Upper lobe of left lung (tissue), 6 donors: ENCODE results near the gene MVB12B. TPM values are rescaled to one million over a fixed set of nuclear protein-coding genes. Genes with fewer than 3 reads are reported as not detected.

Source experiments
- ATAC-seq, 2 donors: fragments of 200-7000 bp; cut with Tn5 transposase; one replicate each; pipeline ENCODE4 v1.9.1; 2022; ENCODE audit warnings: mild to moderate bottlenecking in 2 of 2, moderate library complexity in 2 of 2; ENCODE audit not compliant: low FRiP score in 2 of 2
- DNase-seq, 2 donors: peaks; one replicate each; pipeline ENCODE4 v3.0.0-alpha.2; 2019 to 2020
- H3K27ac ChIP-seq, 4 donors: fragments of 200-600 bp; sonication (generic); one replicate each; pipeline ENCODE4 v1.5.1; 2016 to 2019
- H3K27me3 ChIP-seq, 4 donors: fragments of 200-600 bp; sonication (generic); one replicate each; pipeline ENCODE4 v1.5.1; 2017 to 2019
- H3K36me3 ChIP-seq, 4 donors: fragments of 200-600 bp; sonication (generic); one replicate each; pipeline ENCODE4 v1.5.1; 2016 to 2019
- H3K4me1 ChIP-seq, 4 donors: fragments of 200-600 bp; sonication (generic); one replicate each; pipeline ENCODE4 v1.5.1; 2018 to 2019
- H3K4me3 ChIP-seq, 4 donors: fragments of 200-600 bp; sonication (generic); one replicate each; pipeline ENCODE4 v1.5.1; 2017 to 2019; ENCODE audit warnings: mild to moderate bottlenecking in 2 of 4, moderate library complexity in 1 of 4
- H3K9me3 ChIP-seq, 4 donors: fragments of 200-600 bp; sonication (generic); one replicate each; pipeline ENCODE4 v1.5.1; 2018 to 2019
- CTCF ChIP-seq, 6 experiments: fragments of 450-650 bp in 4 of 6; fragments of 200-600 bp in 2 of 6; sonication (generic) in 2 of 6; IDR thresholded peaks; one replicate each; pipeline ENCODE4 v1.5.1; 2016 to 2019; ENCODE audit warnings: antibody characterized with exemption in 6 of 6
- EP300 ChIP-seq, 4 donors: sonication (generic); formaldehyde crosslinking; IDR thresholded peaks; one replicate each; pipeline ENCODE4 v1.5.1; 2017; ENCODE audit warnings: antibody characterized with exemption in 4 of 4, control low read depth in 2 of 4
- POLR2A ChIP-seq, 4 donors: fragments of 450-650 bp; IDR thresholded peaks; one replicate each; pipeline ENCODE4 v1.5.1; 2016 to 2017; ENCODE audit warnings: antibody characterized with exemption in 4 of 4, mild to moderate bottlenecking in 2 of 4
- POLR2AphosphoS5 ChIP-seq, 2 donors: sonication (generic); formaldehyde crosslinking; IDR thresholded peaks; one replicate each; pipeline ENCODE4 v1.5.1; 2017; ENCODE audit warnings: antibody characterized with exemption in 2 of 2
- WGBS, 2 donors: methylation state at CpG; one replicate each; pipeline ENCODE4 v1.1.5; 2017 to 2018; 5-methylcytosine and 5-hydroxymethylcytosine counted together
- total RNA-seq, 6 donors: library from RNA; depleted of rRNA in 4 of 6; stranded (reverse); fragments of >200 nt in 4 of 6; gene quantifications; one replicate each; pipeline versions ENCODE4 v1.1.0 to v1.2.1, GENCODE V29; 2016 to 2021
- donor health status: DM: no; HTN: no; CAD: no; lungs with moderate emphysema.
- donor health status: DM: no; HTN: yes; CAD: no; lungs with severe emphysema.

The MVB12B gene
- total RNA-seq, 6 donors from 2014 or later, result 36.7 to 60.7 (median 41.0) TPM

DNA sequence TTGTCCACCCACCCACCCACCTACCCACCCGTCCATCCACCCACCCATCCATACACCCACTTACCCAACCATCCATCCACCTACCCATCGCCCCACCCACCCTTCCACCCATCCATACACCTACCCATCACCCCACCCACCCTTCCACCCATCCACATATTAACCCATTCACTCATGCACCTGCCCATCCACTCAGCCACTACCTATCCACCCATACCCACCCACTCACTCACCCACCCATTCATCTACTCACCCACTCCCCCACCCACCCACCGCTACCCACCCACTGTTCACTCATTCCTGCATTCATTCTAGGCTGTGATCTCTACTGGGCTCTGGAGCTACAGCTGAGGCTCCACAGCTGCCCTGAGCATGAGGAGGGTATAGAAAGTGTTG lies 169.6 kb downstream of the MVB12B start:
- Histone ChIP-seq H3K36me3 (peaks cover 0 to 8% (median 4%) of the 10 kb centered on the region in 4 donors), H3K4me3 (no peak overlapping the region), H3K9me3 (no peaks in the 10 kb centered on the region), H3K27me3 (no peaks in the 10 kb centered on the region), H3K27ac (no peak overlapping the region), H3K4me1 (peaks cover 12 to 35% (median 21%) of the 10 kb centered on the region in 4 donors)
- WGBS, 2 donors, result 89 to 91% methylated on average over 2 to 3 of the region's 3 CpGs
- ATAC-seq, result no peak
- TF ChIP-seq POLR2AphosphoS5 (IDR thresholded peaks at IDR 0.05) (no peak), CTCF (IDR thresholded peaks at IDR 0.05) (no peak), POLR2A (IDR thresholded peaks at IDR 0.05) (no peak), EP300 (IDR thresholded peaks at IDR 0.05) (no peak)
- no peak for DNase-seq

DNA sequence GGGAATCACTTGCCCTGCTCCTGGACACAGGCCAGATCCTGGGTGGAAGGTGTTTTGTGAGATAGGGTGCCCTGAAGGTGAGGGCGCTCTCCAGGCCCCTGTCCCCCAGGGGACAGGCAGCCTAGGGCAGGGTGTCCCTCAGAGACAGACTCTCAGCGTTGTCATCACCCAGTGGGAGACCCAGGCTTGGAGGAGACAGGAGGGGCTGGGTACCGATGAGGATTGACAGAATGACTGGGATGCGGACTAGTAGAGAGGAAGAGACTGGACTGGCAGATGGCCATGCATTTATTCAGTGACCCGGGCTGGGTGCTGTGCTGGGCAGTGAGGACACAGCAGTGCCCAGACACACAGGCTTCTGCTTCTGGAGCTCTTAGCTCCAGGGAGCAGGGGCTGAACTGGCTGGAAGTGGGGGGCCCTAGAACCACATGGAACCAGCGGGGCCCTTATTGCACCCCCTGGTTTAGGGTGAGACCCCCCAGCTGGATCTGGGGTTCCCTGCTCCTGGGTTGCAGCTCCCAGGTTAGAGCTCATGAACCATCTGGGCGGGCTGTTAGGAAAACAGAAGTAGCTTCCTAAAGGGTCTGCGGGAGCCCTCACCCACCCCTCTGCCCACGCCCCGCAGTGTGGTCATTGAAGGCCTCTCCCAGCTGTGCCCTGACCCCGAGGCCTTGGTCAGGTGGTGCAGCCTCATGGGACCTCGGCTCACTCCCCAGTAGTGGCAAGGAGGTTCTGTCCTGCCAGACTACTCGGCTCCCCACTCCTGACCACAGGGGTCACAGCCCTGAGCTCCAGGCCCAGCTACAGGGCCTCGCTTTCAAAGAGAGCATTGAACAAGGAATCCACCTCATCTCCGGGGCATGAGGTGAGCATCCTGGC lies 170.4 kb downstream of the MVB12B start:
- 83 to 86% methylated on average over 7 to 15 of the region's 15 CpGs for WGBS, 2 donors
- ATAC-seq, result no peak
- no peak for DNase-seq
- Histone ChIP-seq H3K4me1 (peaks cover 12 to 34% (median 21%) of the 10 kb centered on the region in 4 donors), H3K27me3 (no peaks in the 10 kb centered on the region), H3K27ac (no peak overlapping the region), H3K9me3 (no peaks in the 10 kb centered on the region), H3K4me3 (no peak overlapping the region), H3K36me3 (peaks cover 0 to 9% (median 4%) of the 10 kb centered on the region in 4 donors)
- no peak for TF ChIP-seq CTCF (IDR thresholded peaks at IDR 0.05)

- Histone ChIP-seq H3K36me3 (peaks cover 0 to 9% (median 5%) of the 10 kb centered on the region in 4 donors), H3K4me1 (peaks cover 12 to 34% (median 21%) of the 10 kb centered on the region in 4 donors), H3K27me3 (no peaks in the 10 kb centered on the region), H3K4me3 (no peak overlapping the region), H3K9me3 (no peaks in the 10 kb centered on the region), H3K27ac (no peak overlapping the region)
- TF ChIP-seq CTCF (IDR thresholded peaks at IDR 0.05), result no peak
- no peak for TF ChIP-seq POLR2AphosphoS5 (IDR thresholded peaks at IDR 0.05)
- TF ChIP-seq EP300 (IDR thresholded peaks at IDR 0.05), result no peak
- no peak for TF ChIP-seq POLR2A (IDR thresholded peaks at IDR 0.05)
- 56 to 75% methylated on average over 15 to 21 of the region's 21 CpGs for WGBS, 2 donors
- ATAC-seq (no peak), DNase-seq (no peak)
Observed at GRCh38 chr9:126497660-126498275, 171.1 kb downstream of the MVB12B start.

DNA sequence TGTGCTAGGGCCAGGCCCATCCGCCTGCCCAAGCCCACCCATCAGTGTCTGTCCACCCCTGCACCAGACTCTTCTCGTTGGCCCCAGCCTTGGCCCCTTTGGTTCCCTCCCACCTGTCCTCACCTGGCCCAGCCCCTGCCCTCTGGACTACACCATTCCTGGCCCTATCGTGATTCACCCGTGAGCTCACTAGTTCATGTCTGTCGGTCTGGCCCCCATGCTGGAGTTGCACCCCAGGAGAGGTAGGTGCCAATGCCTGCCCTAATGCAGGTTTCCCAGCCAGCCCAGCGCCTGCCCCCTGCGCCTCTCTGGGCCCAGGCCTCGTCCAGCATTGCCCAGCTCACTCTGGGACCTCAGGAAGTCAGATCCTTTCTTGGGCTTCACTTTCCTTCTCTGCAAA lies 171.7 kb downstream of the MVB12B start:
- Histone ChIP-seq H3K4me1 (peaks cover 12 to 34% (median 21%) of the 10 kb centered on the region in 4 donors), H3K36me3 (peaks cover 0 to 14% (median 9%) of the 10 kb centered on the region in 4 donors), H3K27ac (no peak overlapping the region), H3K9me3 (no peaks in the 10 kb centered on the region), H3K27me3 (no peaks in the 10 kb centered on the region), H3K4me3 (no peak overlapping the region)
- DNase-seq, result no peak
- WGBS, 2 donors, result 66 to 89% methylated on average over 8 of the region's 8 CpGs
- ATAC-seq, result no peak
- no peak for TF ChIP-seq POLR2AphosphoS5 (IDR thresholded peaks at IDR 0.05)
- no peak for TF ChIP-seq EP300 (IDR thresholded peaks at IDR 0.05)
- TF ChIP-seq POLR2A (IDR thresholded peaks at IDR 0.05), result no peak
- no peak for TF ChIP-seq CTCF (IDR thresholded peaks at IDR 0.05)
